Lower leg skin (tissue), 4 donors: Measurements from ENCODE around the gene TMC1. TPM values are rescaled to one million over a fixed set of nuclear protein-coding genes. Genes with fewer than 3 reads are reported as not detected.
"Not testable (repeated sequence)": the region's sequence is repeated elsewhere in the genome, so short reads cannot be mapped to it uniquely, and the experiment has no call there.

Experiments used
- DNase-seq, 2 donors: peaks; one replicate each; pipeline ENCODE4 v3.0.0-alpha.2; 2019; ENCODE audit warnings: low spot score in 2 of 2
- H3K4me3 ChIP-seq: fragments of 200-600 bp; sonication (generic); 2 replicates; pipeline ENCODE4 v1.5.1; 2017; ENCODE audit warnings: mild to moderate bottlenecking, low read depth; ENCODE audit not compliant: poor library complexity, severe bottlenecking
- CTCF ChIP-seq, 3 donors: fragments of 450-650 bp; IDR thresholded peaks; one replicate each; pipeline ENCODE4 v1.5.1; 2016; ENCODE audit warnings: antibody characterized with exemption in 3 of 3, mild to moderate bottlenecking in 3 of 3, moderate library complexity in 2 of 3
- POLR2A ChIP-seq, 2 donors: fragments of 450-650 bp; IDR thresholded peaks; one replicate each; pipeline ENCODE4 v1.6.1; 2016 to 2017; ENCODE audit warnings: antibody characterized with exemption in 2 of 2, mild to moderate bottlenecking in 1 of 2, moderate library complexity in 1 of 2
- WGBS, 2 donors: methylation state at CpG; one replicate each; pipeline ENCODE4 v1.1.5; 2018; 5-methylcytosine and 5-hydroxymethylcytosine counted together
- intact Hi-C: fragments of 100-400 bp; cut with DNase I; formaldehyde crosslinking; loops from one replicate; pipeline ENCODE4 v1.15.0; 2023; ENCODE audit warnings: low total_unique reads
- total RNA-seq, 4 donors: library from RNA; depleted of rRNA; stranded (reverse); fragments of >200 nt; gene quantifications; one replicate each; pipeline ENCODE4 v1.1.0, GENCODE V29; 2016

Gene TMC1
- total RNA-seq, 4 donors from 2014 or later = 0.13 to 0.46 TPM; not detected in 2

- no peak overlapping the region for H3K4me3 ChIP-seq
- WGBS, 2 donors = 100% methylated on average over 1 of the region's 1 CpG
- no peak for DNase-seq
- intact Hi-C loops = loop anchor here (5.0 kb wide), 1 partner anchor 167 kb away; no protein-coding TSS in a partner anchor
- TF ChIP-seq CTCF (IDR thresholded peaks at IDR 0.05) (no peak), POLR2A (IDR thresholded peaks at IDR 0.05) (no peak)
Measured at GRCh38 chr9:72855321-72855720, 333.9 kb downstream of the TMC1 start.

- TF ChIP-seq CTCF (IDR thresholded peaks at IDR 0.05) (no peak), POLR2A (IDR thresholded peaks at IDR 0.05) (no peak)
- 85 to 89% methylated on average over 5 of the region's 5 CpGs for WGBS, 2 donors
- DNase-seq = no peak
- H3K4me3 ChIP-seq = no peak overlapping the region
- intact Hi-C loops = loop anchor here (5.0 kb wide), 1 partner anchor 166 kb away; no protein-coding TSS in a partner anchor
Measured at GRCh38 chr9:72855890-72856523, 334.6 kb downstream of the TMC1 start.

GRCh38 chr9:72856972-72857623 is 335.7 kb downstream of the TMC1 start:
- no peak overlapping the region for H3K4me3 ChIP-seq
- intact Hi-C loops = loop anchor here (5.0 kb wide), 1 partner anchor 165 kb away; no protein-coding TSS in a partner anchor
- peak in 1 of 2 donors; percentile 43 for DNase-seq
- TF ChIP-seq CTCF (IDR thresholded peaks at IDR 0.05) = no peak
- WGBS, 2 donors = 37 to 39% methylated on average over 8 of the region's 8 CpGs

- 88 to 90% methylated on average over 2 of the region's 2 CpGs for WGBS, 2 donors
- intact Hi-C loops = loop anchor here (5.0 kb wide), 1 partner anchor 165 kb away; no protein-coding TSS in a partner anchor
- no peak for DNase-seq
- TF ChIP-seq CTCF (IDR thresholded peaks at IDR 0.05) = no peak
- TF ChIP-seq POLR2A (IDR thresholded peaks at IDR 0.05) = no peak
- no peak overlapping the region for H3K4me3 ChIP-seq
Measured at GRCh38 chr9:72857624-72857996, 336.2 kb downstream of the TMC1 start.

- no peak for TF ChIP-seq CTCF (IDR thresholded peaks at IDR 0.05)
- no peak for TF ChIP-seq POLR2A (IDR thresholded peaks at IDR 0.05)
- no peak for DNase-seq
- no peak overlapping the region for H3K4me3 ChIP-seq
- whole genome bisulfite sequencing, 2 donors = 45 to 47% methylated on average over 5 of the region's 5 CpGs
- intact Hi-C loops = loop anchor here (5.0 kb wide), 1 partner anchor 164 kb away; no protein-coding TSS in a partner anchor
Measured at GRCh38 chr9:72858089-72858912, 336.9 kb downstream of the TMC1 start.

- intact Hi-C loops, DNase-seq, H3K4me3 ChIP-seq: not testable (repeated sequence)
- WGBS, 2 donors = 89 to 96% methylated on average over 7 of the region's 7 CpGs
Measured at GRCh38 chr9:72862788-72863187, 341.4 kb downstream of the TMC1 start.
